ENCODE data around the gene PREP. TPM values are rescaled to one million over a fixed set of nuclear protein-coding genes. Genes with fewer than 3 reads are reported as not detected.

Gene PREP
- total and polyA plus RNA-seq, 2 of the 8 experiments (the other 6 are each of a cell fraction or from before 2014, with no cell fraction given) = 26.8 to 70.0 TPM

- H2BK15ac ChIP-seq (ENCODE audit: low read length) = no peak overlapping the region
- H3K36me3 ChIP-seq (ENCODE audit: control insufficient read depth in 2 of 4, insufficient read depth in 4 of 4, low read length in 3 of 4) = peaks cover 2 to 12% (median 9%) of the 10 kb centered on the region in 4 experiments; a peak in 7 of 8 replicates
- no peak overlapping the region for H3K4me3 ChIP-seq (ENCODE audit: extremely low read depth in 1 of 4, insufficient read depth in 2 of 4, low read depth in 3 of 4, low read length in 4 of 4)
- H2AFZ ChIP-seq (ENCODE audit: low read length) = no peak overlapping the region
- no peak overlapping the region for H3K4me2 ChIP-seq (ENCODE audit: insufficient read depth in 1 of 2, low read depth in 2 of 2, low read length in 2 of 2)
- no peak overlapping the region for H2AK5ac ChIP-seq (ENCODE audit: low read depth, low read length)
- H3K23me2 ChIP-seq (ENCODE audit: low read depth, low read length) = no peaks in the 10 kb centered on the region
- FAIRE-seq = no peak
- H3K27ac ChIP-seq (ENCODE audit: low read depth, low read length) = no peak overlapping the region
- H4K20me1 ChIP-seq (replicated peaks in 1 of 2; ENCODE audit: control insufficient read depth in 1 of 2, insufficient read depth in 2 of 2, low read length in 2 of 2) = peaks cover 0 to 1% of the 10 kb centered on the region in 2 experiments
- no peak overlapping the region for H3K4ac ChIP-seq (replicated peaks; ENCODE audit: insufficient read length, low read depth, low read length)
- 85% methylated on average over 1 of the region's 1 CpG; no CpG with 5 or more reads in 1 of the 2 experiments for WGBS, 2 experiments (ENCODE audit: extremely low coverage in 1 of 2, insufficient coverage in 1 of 2, insufficient read length in 1 of 2, insufficient replicate concordance in 2 of 2, low coverage in 1 of 2, low lambda C conversion rate in 2 of 2, missing lambda C conversion rate in 1 of 2)
- H3K9me3 ChIP-seq (ENCODE audit: insufficient read depth in 2 of 2, low read depth in 1 of 2, low read length in 1 of 2) = no peaks in the 10 kb centered on the region
- no peak overlapping the region for H2BK20ac ChIP-seq (ENCODE audit: low read length)
- no peak overlapping the region for H3K9ac ChIP-seq (replicated peaks in 1 of 4; ENCODE audit: extremely low read depth in 1 of 4, low read depth in 3 of 4, low read length in 3 of 4)
- H4K8ac ChIP-seq (ENCODE audit: extremely low read depth, insufficient read depth, low read length) = no peak overlapping the region
- TF ChIP-seq RAD21 (IDR thresholded peaks at IDR 0.05 in 1 of 2, conservative IDR thresholded peaks at IDR 0.05 in 1 of 2; ENCODE audit: low read depth in 2 of 2, low read length in 2 of 2) (peak; percentile 46 to 49), CTCF (IDR thresholded peaks at IDR 0.05; ENCODE audit: control extremely low read depth in 1 of 3, insufficient read depth in 1 of 3, low read depth in 1 of 3, low read length in 3 of 3) (peak in 2 of 3 experiments; percentile 14 to 15; a peak in 2 of 4 replicates), POLR2A (IDR thresholded peaks at IDR 0.05; ENCODE audit: control extremely low read depth in 1 of 2, low read depth in 2 of 2, low read length in 2 of 2) (no peak), CEBPB (IDR thresholded peaks at IDR 0.05; ENCODE audit: low read depth, low read length) (no peak), RFX5 (IDR thresholded peaks at IDR 0.05; ENCODE audit: borderline replicate concordance, low read depth, low read length) (no peak), JUN (IDR thresholded peaks at IDR 0.05; ENCODE audit: low read depth, low read length) (no peak)
- H2BK5ac ChIP-seq (ENCODE audit: low read depth, low read length) = no peak overlapping the region
- H2BK120ac ChIP-seq (replicated peaks; ENCODE audit: low read depth, low read length) = no peak overlapping the region
- ChIA-PET POLR2A (ENCODE audit: partially characterized antibody) (interaction anchor here (1.5 kb wide), 1 partner anchor 40 kb away, joined by 4 read pairs; the partner anchor contains the start of gene PREP), CTCF (ENCODE audit: partially characterized antibody) (interaction anchor here (0.5 to 6.0 kb wide), 26 partner anchors 10 to 274 kb away, joined by 3 to 47 read pairs (median 5); partner anchors contain the start of gene PREP)
- no peaks in the 10 kb centered on the region for H3K4me1 ChIP-seq (replicated peaks in 1 of 4; ENCODE audit: control insufficient read depth in 3 of 4, insufficient read depth in 4 of 4, low read length in 3 of 4)
- no peak overlapping the region for H3K18ac ChIP-seq (ENCODE audit: extremely low read depth, low read length)
- no peak overlapping the region for H3K23ac ChIP-seq (ENCODE audit: insufficient read length)
- no peak overlapping the region for H4K91ac ChIP-seq (replicated peaks; ENCODE audit: insufficient read length, low read length)
- no peaks in the 10 kb centered on the region for H3K79me2 ChIP-seq (ENCODE audit: control insufficient read depth in 1 of 2, insufficient read depth in 2 of 2, low read length in 2 of 2)
- no peak overlapping the region for H2BK12ac ChIP-seq (ENCODE audit: low read depth, low read length)
- no peaks in the 10 kb centered on the region; the same call in 1 of the 2 replicates for H3K79me1 ChIP-seq (ENCODE audit: low read depth, low read length)
- no peak for DNase-seq (ENCODE audit: low read depth in 1 of 2, low spot score in 2 of 2)
- no peak overlapping the region for H3K56ac ChIP-seq (replicated peaks; ENCODE audit: insufficient read length, low read depth, low read length)
- H3K27me3 ChIP-seq (replicated peaks in 1 of 4; ENCODE audit: control insufficient read depth in 3 of 4, extremely low read depth in 1 of 4, insufficient read depth in 3 of 4, low read length in 3 of 4) = peaks cover 0 to 1% (median 0%) of the 10 kb centered on the region in 4 experiments; a peak in 1 of 7 replicates
- H3K14ac ChIP-seq (ENCODE audit: insufficient read length) = no peak overlapping the region
- no peak overlapping the region for H4K5ac ChIP-seq (ENCODE audit: insufficient read length, low read depth, low read length)
Measured at GRCh38 chr6:105363100-105363754, 39.7 kb downstream of the PREP start.

Data from H1 (cell line).